ENCODE data around the gene ANKRD13A.
"Not testable (repeated sequence)": the region's sequence is repeated elsewhere in the genome, so short reads cannot be mapped to it uniquely, and the experiment has no call there.

The ANKRD13A gene

GRCh38 chr12:110079477-110080400, 80.5 kb downstream of the ANKRD13A start:
- DNase-seq (ENCODE audit: low spot score): peak; percentile 45

- DNase-seq (ENCODE audit: low spot score): no peak
These were observed 81.2 kb downstream of the ANKRD13A start for GRCh38 chr12:110080410-110080809.

- no peak for DNase-seq (ENCODE audit: low spot score)
These were observed 85.2 kb downstream of the ANKRD13A start for GRCh38 chr12:110084314-110085015.

GRCh38 chr12:110088216-110088615, 89.0 kb downstream of the ANKRD13A start:
- not testable (repeated sequence) for DNase-seq (ENCODE audit: low spot score)

- no peak for DNase-seq (ENCODE audit: low spot score)
These were observed 89.7 kb downstream of the ANKRD13A start for GRCh38 chr12:110088936-110089335.

Data from hematopoietic multipotent progenitor cell treated with erythropoietin and hydrocortisone succinate and interleukin-3 and kit ligand, for 15 days (in vitro differentiated cells).